GM19463 (cell line): Measurements from ENCODE around the gene SAE1.

ENCODE experiments used
- ATAC-seq: cut with Tn5 transposase; IDR thresholded peaks from one replicate; pipeline ENCODE4 v1.9.1; 2021; ENCODE audit warnings: mild to moderate bottlenecking, moderate library complexity; ENCODE audit not compliant: unreplicated experiment

Gene SAE1

DNA sequence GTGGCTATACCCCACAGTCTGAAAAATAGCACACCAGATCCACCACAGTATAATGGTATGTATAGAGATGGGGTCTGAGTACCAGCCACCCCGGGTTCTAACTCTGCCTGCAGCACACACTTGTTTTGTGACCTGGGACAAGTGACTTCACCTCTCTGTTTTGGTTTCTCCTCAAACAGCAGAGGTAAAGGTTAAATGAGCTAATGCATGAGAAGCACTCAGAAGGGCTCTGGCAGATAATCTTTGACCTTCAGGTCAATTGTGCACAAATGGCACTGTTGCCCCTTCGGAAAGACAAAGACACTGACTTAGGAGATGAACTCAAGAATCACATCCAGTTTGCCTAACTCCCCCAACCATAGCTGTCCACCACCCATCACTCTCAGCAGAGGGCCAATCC lies 24.8 kb upstream of the SAE1 start:
- ATAC-seq: no peak

DNA sequence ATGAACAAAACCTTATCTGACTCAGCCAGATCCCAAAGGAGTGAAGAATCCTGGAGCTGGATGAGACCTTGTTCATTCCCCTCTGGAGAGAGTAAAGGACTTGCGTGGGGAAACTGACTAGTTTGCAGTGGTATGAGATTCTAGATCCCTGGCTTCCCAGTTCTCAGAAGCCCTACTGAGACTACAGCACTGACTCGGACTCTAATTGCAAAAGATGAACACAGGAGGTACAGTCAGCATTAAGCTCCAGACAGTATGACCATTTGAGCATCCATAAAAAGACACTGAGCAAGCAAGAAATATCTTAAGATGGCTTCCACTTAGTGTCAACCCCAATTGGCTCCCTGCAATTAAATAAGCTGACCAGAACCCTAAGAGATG lies 23.8 kb upstream of the SAE1 start:
- ATAC-seq: no peak

- ATAC-seq: no peak
These were observed 23.3 kb upstream of the SAE1 start for GRCh38 chr19:47107202-47107952.

- no peak for ATAC-seq
These were observed 22.5 kb upstream of the SAE1 start for GRCh38 chr19:47107953-47108746.

GRCh38 chr19:47109177-47109540 lies 21.5 kb upstream of the SAE1 start:
- no peak for ATAC-seq

GRCh38 chr19:47109541-47110375 lies 20.9 kb upstream of the SAE1 start:
- ATAC-seq: no peak

GRCh38 chr19:47110521-47111005 lies 20.1 kb upstream of the SAE1 start:
- no peak for ATAC-seq

DNA sequence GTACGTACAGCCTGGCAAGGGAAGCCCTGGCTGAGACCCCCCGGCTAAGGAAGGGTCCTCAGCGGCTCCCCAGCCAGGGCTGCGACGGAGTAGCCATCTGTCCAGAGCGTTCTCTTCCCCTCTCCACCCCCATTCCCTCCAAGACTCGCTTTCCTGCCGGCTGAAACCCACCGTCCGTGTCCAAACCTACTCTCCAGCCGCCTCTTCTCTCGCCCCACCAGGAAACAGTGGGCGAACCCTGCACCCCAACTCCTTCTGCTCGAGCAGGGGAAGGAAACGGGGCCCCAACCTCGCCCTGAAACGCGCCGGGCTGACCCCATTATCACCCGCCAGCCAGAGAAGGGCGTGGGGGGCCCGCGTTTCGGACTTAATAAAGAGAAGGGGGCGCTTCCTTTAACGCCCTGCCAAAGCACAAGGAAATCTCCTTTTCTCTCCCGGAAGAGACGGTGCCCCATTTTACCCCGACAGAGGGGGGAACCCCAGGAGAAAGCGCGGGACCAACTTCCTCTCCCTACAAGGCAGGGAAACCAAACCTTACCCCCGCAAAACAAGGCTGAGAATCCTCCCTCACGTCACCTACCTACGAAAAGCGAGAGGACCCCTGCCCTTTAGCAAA lies 19.5 kb upstream of the SAE1 start:
- ATAC-seq: no peak

DNA sequence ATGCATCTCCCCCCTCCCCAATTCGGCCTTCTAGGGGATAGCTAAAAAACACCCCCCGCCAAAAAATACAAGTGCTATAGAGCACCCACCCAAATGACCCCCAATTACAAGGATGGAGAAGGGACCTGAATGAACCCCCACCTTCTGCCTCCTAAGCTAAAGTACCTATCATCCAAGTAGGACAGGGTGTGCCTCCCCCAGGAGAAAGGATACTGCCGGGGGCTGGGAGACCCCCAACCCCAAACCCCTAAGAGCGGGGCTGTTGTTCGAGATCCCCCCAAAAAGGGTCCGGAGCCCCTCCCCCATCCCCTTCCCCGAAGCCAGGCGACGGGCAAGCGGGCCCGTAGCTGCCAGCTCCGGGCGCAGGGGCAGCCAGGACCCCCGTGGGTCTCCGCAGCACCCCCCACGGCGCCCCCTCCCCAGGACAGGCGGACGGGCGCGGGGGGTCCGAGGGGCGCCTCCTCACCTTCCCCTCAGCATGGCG lies 18.9 kb upstream of the SAE1 start:
- ATAC-seq: no peak

- ATAC-seq: no peak
These were observed 18.3 kb upstream of the SAE1 start for GRCh38 chr19:47112166-47112996.

DNA sequence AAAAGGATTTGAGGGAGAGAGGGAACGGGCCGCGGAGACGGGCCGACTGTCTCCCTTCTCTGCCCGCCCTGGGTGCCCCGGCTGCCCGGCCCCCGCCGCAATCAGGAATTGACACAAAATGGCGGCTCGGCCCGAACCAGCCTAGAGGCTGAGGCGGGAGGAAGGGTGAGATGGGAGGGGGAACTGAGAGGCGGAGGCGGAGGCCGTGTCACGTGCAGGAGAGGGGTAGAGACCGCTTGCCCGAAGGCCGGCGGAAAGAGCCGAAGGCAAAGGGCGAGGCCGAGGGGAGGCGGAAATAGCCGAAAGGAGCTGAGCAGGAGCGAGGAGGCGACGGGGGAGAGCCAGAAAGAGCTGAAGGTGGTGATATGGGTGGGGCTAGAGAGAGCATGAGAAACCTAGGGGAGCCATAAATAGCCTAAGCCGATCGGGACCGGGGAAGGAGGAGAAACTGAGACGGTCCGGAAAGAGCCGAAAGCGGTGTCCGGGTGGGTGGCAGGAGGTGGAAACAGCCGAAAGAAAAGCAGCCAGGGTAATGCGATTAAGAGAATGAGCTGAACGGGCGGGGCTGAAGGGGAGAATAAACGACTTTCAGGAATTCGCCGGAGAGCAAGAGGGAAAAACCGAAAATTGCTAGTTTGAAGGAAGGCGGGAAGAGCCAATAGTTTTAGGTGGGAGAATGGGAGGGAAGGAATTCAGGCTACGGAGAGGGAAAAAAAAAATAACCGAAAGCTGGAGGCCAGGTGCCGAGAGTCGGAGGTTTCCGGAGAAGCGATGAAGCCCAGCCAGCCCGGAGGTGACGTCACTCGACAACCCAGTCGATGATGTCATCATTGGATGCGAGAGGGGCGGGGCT lies 17.4 kb upstream of the SAE1 start, which contains the start of gene ZC3H4:
ZC3H4 (minus strand) TSS at position 780 of the 853 bp plus-strand sequence. CDS start 1,192 bp downstream, outside the sequence.
- peak; percentile 77 for ATAC-seq

DNA sequence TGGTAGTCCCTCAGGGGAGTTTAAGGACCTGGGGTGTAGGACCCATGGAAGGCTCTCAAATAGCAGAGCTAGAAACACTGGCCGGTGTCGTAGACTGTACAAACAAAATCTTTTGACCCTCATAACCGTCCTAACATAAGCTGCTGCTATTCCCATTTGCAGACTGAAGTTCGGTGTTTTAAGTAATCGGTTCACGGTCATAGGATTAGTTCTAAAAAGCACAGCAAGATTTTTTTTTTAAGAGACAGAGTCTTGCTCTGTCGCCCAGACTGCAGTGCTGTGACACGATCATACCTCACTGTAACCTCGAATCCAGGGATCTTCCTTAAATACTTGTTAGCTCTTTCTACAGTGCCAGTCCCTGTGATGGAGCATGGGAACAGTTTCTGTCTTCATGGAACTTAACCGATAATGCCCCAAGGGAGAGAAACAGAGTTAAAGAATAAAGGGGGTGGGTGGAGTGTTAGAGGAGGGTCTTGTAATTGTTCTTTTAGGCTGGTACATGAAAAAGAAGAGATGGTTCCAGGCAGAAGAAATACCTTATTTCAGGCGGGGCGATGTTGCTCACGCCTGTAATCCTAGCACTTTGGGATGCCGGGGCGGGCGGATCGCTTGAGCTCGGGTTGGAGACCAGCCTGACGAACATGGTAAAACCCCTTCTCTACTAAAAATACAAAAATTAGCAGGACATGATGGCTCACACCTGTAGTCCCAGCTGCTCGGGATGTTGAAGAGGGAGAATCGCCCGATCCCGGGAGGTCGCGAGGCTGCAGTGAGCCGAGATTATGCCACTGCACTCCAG lies 16.6 kb upstream of the SAE1 start:
- ATAC-seq: no peak

GRCh38 chr19:47120470-47121067 lies 10.1 kb upstream of the SAE1 start:
- ATAC-seq: no peak

GRCh38 chr19:47122359-47123335 lies 8.0 kb upstream of the SAE1 start:
- ATAC-seq: no peak

- no peak for ATAC-seq
These were observed 7.2 kb upstream of the SAE1 start for GRCh38 chr19:47123406-47123805.

DNA sequence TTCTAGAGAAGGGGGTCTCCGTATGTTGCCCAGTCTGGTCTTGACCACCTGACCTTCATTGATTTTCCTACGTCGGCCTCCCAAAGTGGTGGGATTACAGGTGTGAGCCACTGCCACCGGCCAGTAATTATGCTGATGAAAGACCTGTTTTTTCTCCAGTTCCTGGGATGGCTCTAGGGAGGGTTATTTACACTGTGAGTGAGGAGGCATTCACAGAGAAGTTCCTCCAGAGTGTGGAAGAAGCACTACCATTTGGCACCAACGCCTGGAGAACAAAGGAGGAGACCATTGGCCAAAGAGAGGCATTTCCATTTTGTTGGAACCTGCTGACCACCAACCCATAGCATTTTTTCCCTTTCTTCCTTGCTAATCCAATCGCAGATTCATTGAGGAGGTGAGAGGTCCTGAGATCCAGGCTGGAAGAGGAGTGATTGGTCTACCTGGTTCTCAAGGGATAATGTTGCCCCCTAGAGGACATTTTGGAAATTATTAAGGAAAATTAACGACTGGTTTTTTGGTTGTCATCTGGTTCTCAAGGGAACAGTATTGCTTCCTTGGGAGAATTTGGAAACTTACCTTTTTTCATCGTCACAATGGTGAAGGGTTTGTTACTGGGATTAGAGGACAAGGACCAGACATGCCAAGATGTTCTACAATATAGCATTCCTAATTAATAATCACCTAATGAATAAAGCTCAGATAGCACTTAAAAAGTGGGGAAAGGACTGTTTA lies 5.5 kb upstream of the SAE1 start:
- ATAC-seq: no peak
